Karpas-422 (cell line): Measurements from ENCODE around the gene ADGRD1. TPM values are rescaled to one million over a fixed set of nuclear protein-coding genes. Genes with fewer than 3 reads are reported as not detected.

Experiments used
- DNase-seq: peaks from one replicate; pipeline ENCODE4 v3.0.0-alpha.2; 2015
- H2AFZ ChIP-seq: fragments of 200-600 bp; sonication (generic); 2 replicates; pipeline ENCODE4 v1.6.1; 2014; ENCODE audit warnings: antibody characterized with exemption, low read length, mixed read lengths
- H3K27ac ChIP-seq: fragments of 200-600 bp; sonication (generic); 2 replicates; pipeline ENCODE4 v1.5.1; 2014; ENCODE audit warnings: mild to moderate bottlenecking, low read length, moderate library complexity
- H3K27me3 ChIP-seq: fragments of 200-600 bp; sonication (generic); 2 replicates; pipeline ENCODE4 v1.6.1; 2014; ENCODE audit warnings: low read length, mixed read lengths
- H3K36me3 ChIP-seq: fragments of 200-600 bp; sonication (generic); 2 replicates; pipeline ENCODE4 v1.6.1; 2014; ENCODE audit warnings: low read length, mixed read lengths; ENCODE audit not compliant: insufficient read depth
- H3K4me1 ChIP-seq: fragments of 200-600 bp; sonication (generic); 2 replicates; pipeline ENCODE4 v1.6.1; 2014; ENCODE audit warnings: mild to moderate bottlenecking, low read length, mixed read lengths
- H3K4me2 ChIP-seq: fragments of 200-600 bp; sonication (generic); 2 replicates; pipeline ENCODE4 v1.6.1; 2014; ENCODE audit warnings: low read length, low read depth, mild to moderate bottlenecking; ENCODE audit not compliant: poor library complexity, severe bottlenecking
- H3K4me3 ChIP-seq: fragments of 200-600 bp; sonication (generic); 2 replicates; pipeline ENCODE4 v1.5.1; 2014; ENCODE audit warnings: mild to moderate bottlenecking, antibody characterized with exemption, low read length, mixed read lengths
- H3K79me2 ChIP-seq: fragments of 200-600 bp; sonication (generic); 2 replicates; pipeline ENCODE4 v1.6.1; 2014; ENCODE audit warnings: mild to moderate bottlenecking, low read length, mixed read lengths
- H3K9ac ChIP-seq: fragments of 200-600 bp; sonication (generic); 2 replicates; pipeline ENCODE4 v1.6.0; 2014; ENCODE audit warnings: low read length
- H3K9me2 ChIP-seq: fragments of 200-600 bp; sonication (generic), shearing (Covaris generic); replicated peaks from 2 replicates; pipeline ENCODE4 v1.6.0; 2014; ENCODE audit warnings: mild to moderate bottlenecking, low read length, moderate library complexity; ENCODE audit not compliant: insufficient read depth
- H3K9me3 ChIP-seq: fragments of 300-700, 200-600 bp; sonication (generic); 2 replicates; pipeline ENCODE4 v1.6.1; 2014; ENCODE audit warnings: low read length, mixed read lengths
- H4K20me1 ChIP-seq: fragments of 200-600 bp; sonication (generic); 2 replicates; pipeline ENCODE4 v1.6.1; 2014; ENCODE audit warnings: mild to moderate bottlenecking, antibody characterized with exemption, low read length, low read depth; ENCODE audit not compliant: insufficient read depth
- total RNA-seq: library from RNA; depleted of rRNA; stranded (reverse); fragments of >200 nt; shearing (Covaris generic); gene quantifications from 2 replicates; pipeline ENCODE4 v1.2.3, GENCODE V29; 2014; ENCODE audit warnings: low replicate concordance

Gene ADGRD1
- total RNA-seq, 1 experiment from 2014 or later = not detected

DNA sequence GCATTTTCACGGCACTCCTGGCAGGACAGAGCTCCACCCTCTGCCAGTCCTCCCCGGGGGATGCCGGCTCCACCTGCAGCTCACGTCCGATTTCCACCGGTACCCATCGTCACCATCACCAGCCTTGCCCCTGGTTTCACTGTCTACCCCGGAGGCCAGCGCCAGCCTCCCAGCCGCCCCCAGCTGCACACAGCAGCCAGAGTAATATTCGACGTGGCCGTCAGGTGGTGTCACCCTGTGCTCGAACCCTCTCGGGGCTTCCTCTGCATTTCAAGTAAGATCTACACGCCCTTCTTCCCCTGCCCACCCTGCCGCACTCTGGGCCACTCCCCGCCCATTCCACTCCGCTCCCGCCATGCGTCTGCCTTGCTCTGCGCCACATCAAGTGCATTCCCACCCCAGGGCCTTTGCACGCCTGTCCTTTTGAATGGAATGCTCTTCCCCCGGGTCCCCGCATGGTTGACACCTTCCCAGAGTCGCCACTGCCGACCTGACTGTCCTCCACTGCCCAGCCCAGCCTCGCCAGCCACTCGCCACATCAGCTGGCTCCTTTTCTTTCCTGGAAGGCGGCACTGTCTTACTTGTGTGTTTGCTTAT lies 80.3 kb downstream of the ADGRD1 start:
- no peaks in the 10 kb centered on the region for H4K20me1 ChIP-seq
- H3K4me3 ChIP-seq = no peak overlapping the region
- no peaks in the 10 kb centered on the region for H3K79me2 ChIP-seq
- H3K36me3 ChIP-seq = no peaks in the 10 kb centered on the region
- no peak overlapping the region for H3K27ac ChIP-seq
- no peaks in the 10 kb centered on the region for H3K27me3 ChIP-seq
- DNase-seq = no peak
- no peak overlapping the region for H3K4me2 ChIP-seq
- H3K4me1 ChIP-seq = no peaks in the 10 kb centered on the region
- H3K9ac ChIP-seq = no peak overlapping the region
- H2AFZ ChIP-seq = no peak overlapping the region
- no peaks in the 10 kb centered on the region for H3K9me2 ChIP-seq
- no peaks in the 10 kb centered on the region for H3K9me3 ChIP-seq

- Histone ChIP-seq H3K27ac (no peak overlapping the region), H3K9ac (no peak overlapping the region), H2AFZ (no peak overlapping the region), H3K79me2 (no peaks in the 10 kb centered on the region), H4K20me1 (no peaks in the 10 kb centered on the region), H3K4me1 (no peaks in the 10 kb centered on the region), H3K27me3 (no peaks in the 10 kb centered on the region), H3K4me2 (no peak overlapping the region), H3K36me3 (no peaks in the 10 kb centered on the region), H3K9me2 (no peaks in the 10 kb centered on the region), H3K9me3 (no peaks in the 10 kb centered on the region), H3K4me3 (no peak overlapping the region)
- no peak for DNase-seq
Measured at GRCh38 chr12:131034631-131035244, 81.0 kb downstream of the ADGRD1 start.

GRCh38 chr12:131035245-131035681 lies 81.6 kb downstream of the ADGRD1 start:
- H3K4me2 ChIP-seq = no peak overlapping the region
- no peak overlapping the region for H3K4me3 ChIP-seq

DNA sequence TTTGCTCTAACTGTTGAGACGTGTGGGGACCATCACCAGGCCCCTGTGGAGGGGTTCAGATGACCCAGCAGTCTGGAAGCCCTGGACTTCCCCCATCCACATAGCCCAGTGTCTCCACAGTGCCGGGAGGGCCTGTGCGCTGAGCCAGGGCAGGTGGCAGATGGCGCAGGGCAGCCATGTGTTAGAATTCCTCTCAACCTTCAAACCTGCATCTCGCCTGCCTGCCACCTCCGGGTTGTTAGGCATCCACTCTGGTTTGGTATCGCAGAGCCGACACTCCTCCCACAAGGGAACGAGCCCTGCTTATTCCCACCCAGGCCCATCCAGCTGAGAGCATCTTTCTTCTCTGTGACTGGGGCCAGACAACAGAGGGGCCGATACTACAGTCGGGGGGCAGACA lies 84.5 kb downstream of the ADGRD1 start:
- no peak for DNase-seq
- H3K27me3 ChIP-seq = no peaks in the 10 kb centered on the region
- no peaks in the 10 kb centered on the region for H3K4me1 ChIP-seq
- no peaks in the 10 kb centered on the region for H3K9me3 ChIP-seq
- no peak overlapping the region for H3K9ac ChIP-seq
- no peaks in the 10 kb centered on the region for H4K20me1 ChIP-seq
- H3K4me2 ChIP-seq = no peak overlapping the region
- H3K4me3 ChIP-seq = no peak overlapping the region
- no peaks in the 10 kb centered on the region for H3K9me2 ChIP-seq
- no peaks in the 10 kb centered on the region for H3K79me2 ChIP-seq
- H2AFZ ChIP-seq = no peak overlapping the region
- H3K36me3 ChIP-seq = no peaks in the 10 kb centered on the region
- H3K27ac ChIP-seq = no peak overlapping the region

More at GRCh38 chr12:131035245-131035681, 81.6 kb downstream of the ADGRD1 start:
- H2AFZ ChIP-seq = no peak overlapping the region
- H3K9me2 ChIP-seq = no peaks in the 10 kb centered on the region
- H3K9ac ChIP-seq = no peak overlapping the region
- H3K79me2 ChIP-seq = no peaks in the 10 kb centered on the region
- H3K9me3 ChIP-seq = no peaks in the 10 kb centered on the region
- no peak for DNase-seq
- H3K4me1 ChIP-seq = no peaks in the 10 kb centered on the region
- no peaks in the 10 kb centered on the region for H3K27me3 ChIP-seq
- no peak overlapping the region for H3K27ac ChIP-seq
- H3K36me3 ChIP-seq = no peaks in the 10 kb centered on the region
- no peaks in the 10 kb centered on the region for H4K20me1 ChIP-seq

GRCh38 chr12:131038961-131039950 lies 85.5 kb downstream of the ADGRD1 start:
- no peak overlapping the region for H3K9ac ChIP-seq

DNA sequence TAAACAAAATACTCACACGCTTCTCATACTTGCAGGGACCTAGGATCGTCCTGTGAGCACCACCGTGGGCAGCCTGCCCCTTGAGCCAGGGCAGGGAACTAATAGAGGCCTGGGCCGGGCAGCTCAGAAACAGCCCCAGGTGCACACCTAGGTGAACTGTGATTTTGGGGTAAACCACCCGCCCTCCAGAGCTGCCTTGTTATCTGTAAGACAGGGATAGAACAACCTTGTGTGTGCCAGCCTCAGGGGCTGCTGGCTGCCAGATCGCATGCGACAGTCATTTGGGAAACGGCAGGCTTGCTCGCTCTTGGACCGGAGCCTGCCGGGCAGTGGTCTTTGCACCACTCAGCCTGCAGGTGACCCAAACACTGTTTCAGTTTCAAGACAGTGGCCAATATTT lies 86.8 kb downstream of the ADGRD1 start:
- no peaks in the 10 kb centered on the region for H3K27me3 ChIP-seq
- no peaks in the 10 kb centered on the region for H3K9me2 ChIP-seq
- H4K20me1 ChIP-seq = no peaks in the 10 kb centered on the region
- no peak overlapping the region for H3K4me2 ChIP-seq
- H3K9me3 ChIP-seq = no peaks in the 10 kb centered on the region
- H3K9ac ChIP-seq = no peak overlapping the region
- H3K4me3 ChIP-seq = no peak overlapping the region
- DNase-seq = no peak
- H2AFZ ChIP-seq = no peak overlapping the region
- H3K36me3 ChIP-seq = no peaks in the 10 kb centered on the region
- no peaks in the 10 kb centered on the region for H3K79me2 ChIP-seq
- H3K27ac ChIP-seq = no peak overlapping the region
- H3K4me1 ChIP-seq = no peaks in the 10 kb centered on the region

More at GRCh38 chr12:131038961-131039950, 85.5 kb downstream of the ADGRD1 start:
- Histone ChIP-seq H3K27ac (no peak overlapping the region), H3K79me2 (no peaks in the 10 kb centered on the region), H3K4me1 (no peaks in the 10 kb centered on the region), H3K4me3 (no peak overlapping the region), H3K9me3 (no peaks in the 10 kb centered on the region), H3K36me3 (no peaks in the 10 kb centered on the region), H3K4me2 (no peak overlapping the region), H3K27me3 (no peaks in the 10 kb centered on the region), H3K9me2 (no peaks in the 10 kb centered on the region), H4K20me1 (no peaks in the 10 kb centered on the region), H2AFZ (no peak overlapping the region)
- no peak for DNase-seq

- Histone ChIP-seq H3K79me2 (no peaks in the 10 kb centered on the region), H3K27me3 (no peaks in the 10 kb centered on the region), H3K9me2 (no peaks in the 10 kb centered on the region), H3K4me1 (no peaks in the 10 kb centered on the region), H4K20me1 (no peaks in the 10 kb centered on the region), H3K9ac (no peak overlapping the region), H3K36me3 (no peaks in the 10 kb centered on the region), H3K9me3 (no peaks in the 10 kb centered on the region), H3K27ac (no peak overlapping the region), H3K4me2 (no peak overlapping the region), H2AFZ (no peak overlapping the region), H3K4me3 (no peak overlapping the region)
- DNase-seq = no peak
Measured at GRCh38 chr12:131041216-131041967, 87.7 kb downstream of the ADGRD1 start.
